RWPE1 (cell line): ENCODE measurements around the gene PAX3.

Experiments used
- CTCF ChIA-PET: fragments of 350-600 bp; sonication (Branson Sonifier 250); formaldehyde crosslinking; extraction: SDS; loops from one replicate; lab custom pipeline; 2021; lab: Yijun Ruan, JAX
- POLR2A ChIA-PET: fragments of 400-600 bp; formaldehyde crosslinking; extraction: SDS; loops from one replicate; lab custom pipeline; 2020; ENCODE audit warnings: antibody characterized with exemption; ENCODE audit not compliant: low non-redundant PET; lab: Yijun Ruan, JAX
- DNase-seq: peaks from one replicate; pipeline ENCODE4 v3.0.0; 2012; ENCODE audit warnings: low spot score
- H3K27ac ChIP-seq: fragments of 450-650 bp; 2 replicates; pipeline ENCODE4 v1.5.1; 2017
- CTCF ChIP-seq: fragments of 450-650 bp; conservative IDR thresholded peaks from 2 replicates; pipeline ENCODE4 v1.5.1; 2017; ENCODE audit warnings: low read depth, mild to moderate bottlenecking

The PAX3 gene

GRCh38 chr2:222208010-222208690 is 90.6 kb downstream of the PAX3 start:
- no peak for DNase-seq
- no peak for TF ChIP-seq CTCF
- POLR2A ChIA-PET = no interaction called here
- H3K27ac ChIP-seq = no peak overlapping the region
- CTCF ChIA-PET = no interaction called here

GRCh38 chr2:222205136-222205535 is 93.7 kb downstream of the PAX3 start:
- POLR2A ChIA-PET = no interaction called here
- no peak for DNase-seq
- TF ChIP-seq CTCF = no peak
- CTCF ChIA-PET = no interaction called here
- no peak overlapping the region for H3K27ac ChIP-seq

GRCh38 chr2:222203041-222203440 is 95.8 kb downstream of the PAX3 start:
- ChIA-PET CTCF (no interaction called here), POLR2A (no interaction called here)
- no peak overlapping the region for H3K27ac ChIP-seq
- DNase-seq = no peak
- no peak for TF ChIP-seq CTCF

- POLR2A ChIA-PET = no interaction called here
- no peak for DNase-seq
- TF ChIP-seq CTCF = no peak
- H3K27ac ChIP-seq = no peak overlapping the region
- CTCF ChIA-PET = interaction anchor here (0.7 kb wide), 1 partner anchor 17 kb away, joined by 3 read pairs; no protein-coding TSS in a partner anchor
These were observed 102.6 kb downstream of the PAX3 start for GRCh38 chr2:222196159-222196558.

GRCh38 chr2:222194669-222195068 is 104.1 kb downstream of the PAX3 start:
- ChIA-PET POLR2A (no interaction called here), CTCF (interaction anchor here (0.6 to 0.7 kb wide), 3 partner anchors 20 to 156 kb away, joined by 3 to 6 read pairs (median 3); no protein-coding TSS in a partner anchor)
- no peak overlapping the region for H3K27ac ChIP-seq
- no peak for TF ChIP-seq CTCF
- DNase-seq = no peak

- no peak for DNase-seq
- CTCF ChIA-PET = no interaction called here
- POLR2A ChIA-PET = no interaction called here
- TF ChIP-seq CTCF = no peak
- no peak overlapping the region for H3K27ac ChIP-seq
These were observed 105.3 kb downstream of the PAX3 start for GRCh38 chr2:222193328-222193983.
